OCI-LY7 (cell line): Measurements from ENCODE around the gene SIRPA.

ENCODE experiments used
- CTCF ChIP-seq: fragments of 200-600 bp; sonication (generic); conservative IDR thresholded peaks from 2 replicates; pipeline ENCODE4 v1.5.1; 2014; ENCODE audit warnings: mild to moderate bottlenecking, antibody characterized with exemption, low read length, moderate library complexity, mixed read lengths
- EZH2phosphoT487 ChIP-seq: fragments of 200-600 bp; sonication (generic); IDR thresholded peaks from 2 replicates; pipeline ENCODE4 v1.6.1; 2018; ENCODE audit warnings: low read depth, borderline replicate concordance, mild to moderate bottlenecking, mixed run types, antibody characterized with exemption, low read length, moderate library complexity, mixed read lengths

- no peak for TF ChIP-seq CTCF
- TF ChIP-seq EZH2phosphoT487, result no peak
Measured at GRCh38 chr20:1928782-1929181, 33.6 kb downstream of the SIRPA start.
